ENCODE data around the gene UQCRHL. TPM values are rescaled to one million over a fixed set of nuclear protein-coding genes. Genes with fewer than 3 reads are reported as not detected.

UQCRHL gene
- total RNA-seq, 8 experiments from 2014 or later, result 2.7 to 7.2 (median 5.9) TPM

DNA sequence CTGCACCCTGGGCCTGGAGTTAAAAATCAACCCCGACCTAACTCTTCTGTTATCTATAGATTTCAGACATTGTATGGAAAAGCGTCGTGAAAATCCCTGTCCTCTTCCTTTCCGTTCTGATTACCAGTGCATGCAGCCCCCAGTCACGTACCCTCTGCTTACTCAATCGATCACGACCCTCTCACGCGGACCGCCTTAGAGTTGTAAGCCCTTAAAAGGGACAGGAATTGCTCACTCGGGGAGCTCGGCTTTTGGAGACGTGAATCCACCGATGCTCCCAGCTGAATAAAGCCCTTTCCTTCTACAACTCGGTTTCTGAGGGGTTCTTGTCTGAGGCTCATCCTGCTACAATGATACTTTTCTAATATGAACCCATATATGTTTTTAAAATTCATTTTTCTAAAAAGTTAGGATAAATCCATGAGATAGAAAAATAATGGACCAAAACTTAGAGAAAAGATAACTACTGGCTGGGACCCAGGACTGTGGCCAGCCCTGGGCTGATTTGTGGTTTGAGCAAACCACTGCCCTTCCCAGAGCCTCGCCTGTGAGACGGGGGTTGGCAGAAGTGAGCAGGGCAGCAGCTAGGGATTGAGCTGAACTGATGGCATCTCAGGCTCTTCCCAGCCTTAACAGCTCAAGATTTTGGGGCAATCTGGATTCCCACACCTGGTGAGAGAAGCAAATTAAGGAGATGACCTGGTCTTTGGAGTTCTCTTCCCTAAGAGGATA, 5.0 kb downstream of the UQCRHL start:
- no peak overlapping the region for H3K4me3 ChIP-seq
- WGBS, 10 experiments, result 40 to 93% (median 80%) methylated on average over 2 to 16 of the region's 17 CpGs; no CpG with 5 or more reads in 1 of the 10 experiments
- in situ Hi-C loops (cut with MboI; ENCODE audit: low pct_unique_long_range_greater_than_20kb in 2 of 9, low sequenced_read_pairs in 9 of 9, unreplicated experiment in 9 of 9), result loop anchor here in 4 of 9 experiments (25.0 kb wide), 3 partner anchors 135 to 185 kb away; partner anchors contain the start of gene ZBTB17 (in 2 of the 4)
- H3K27ac ChIP-seq, result no peak overlapping the region
- no peak for ATAC-seq (replicated peaks in 6 of 8)
- peaks cover 3 to 22% of the 10 kb centered on the region in 2 donors for H3K4me1 ChIP-seq (replicated peaks in 1 of 2)

DNA sequence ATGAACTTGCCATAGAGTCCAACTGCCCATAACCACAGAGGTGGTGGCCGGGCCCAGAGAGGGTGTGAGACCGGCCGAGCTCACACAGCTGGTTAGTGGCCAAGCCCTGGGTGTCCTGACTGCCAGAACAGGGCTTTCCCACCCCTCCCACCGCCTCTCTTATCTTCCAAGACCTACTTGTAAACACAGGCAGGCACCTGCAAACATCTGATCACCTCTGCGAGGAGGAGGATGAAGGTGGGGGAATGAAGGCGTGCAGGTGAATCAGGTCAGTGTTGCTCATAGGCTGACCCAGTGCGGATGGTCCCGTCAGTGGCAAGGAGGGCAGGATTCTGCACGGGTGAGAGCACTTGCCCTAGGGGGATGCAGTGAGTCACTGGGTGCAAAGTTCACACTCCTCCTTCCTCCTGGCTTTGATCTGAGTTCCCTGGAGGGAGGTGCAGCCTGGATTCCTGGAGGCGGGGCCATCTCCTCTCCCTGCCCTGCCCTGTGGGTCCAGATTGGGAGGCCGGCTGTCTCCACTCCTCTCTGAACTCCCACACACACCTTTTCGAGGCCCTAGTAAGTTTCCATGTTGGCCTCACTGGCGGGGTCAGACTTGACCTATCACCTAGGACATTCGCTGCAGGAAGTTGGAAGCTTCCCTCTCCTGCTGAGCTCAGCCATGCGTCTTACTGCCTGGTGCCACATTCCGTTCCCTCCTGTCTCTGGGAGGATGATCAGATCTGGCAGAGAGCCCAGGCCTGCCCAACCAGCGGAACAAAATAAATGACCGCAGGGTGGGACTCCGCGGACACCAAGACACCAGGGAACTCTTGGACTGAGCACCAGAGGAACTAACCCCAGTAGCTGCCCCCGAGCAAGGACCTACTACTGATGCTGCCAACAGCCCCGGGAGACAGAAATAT, 7.3 kb downstream of the UQCRHL start:
- 0 to 65% (median 40%) methylated on average over 1 to 17 of the region's 22 CpGs; no CpG with 5 or more reads in 2 of the 10 experiments for WGBS, 10 experiments
- Histone ChIP-seq H3K4me1 (replicated peaks in 1 of 2) (peaks cover 7 to 34% of the 10 kb centered on the region in 2 donors), H3K4me3 (no peak overlapping the region), H3K27ac (no peak overlapping the region)
- in situ Hi-C loops (cut with MboI; ENCODE audit: low pct_unique_long_range_greater_than_20kb in 2 of 9, low sequenced_read_pairs in 9 of 9, unreplicated experiment in 9 of 9), result loop anchor here in 4 of 9 experiments (25.0 kb wide), 3 partner anchors 137 to 187 kb away; partner anchors contain the start of gene ZBTB17 (in 2 of the 4)
- peak; percentile 32 to 87 (median 64) for ATAC-seq (replicated peaks in 6 of 8)

DNA sequence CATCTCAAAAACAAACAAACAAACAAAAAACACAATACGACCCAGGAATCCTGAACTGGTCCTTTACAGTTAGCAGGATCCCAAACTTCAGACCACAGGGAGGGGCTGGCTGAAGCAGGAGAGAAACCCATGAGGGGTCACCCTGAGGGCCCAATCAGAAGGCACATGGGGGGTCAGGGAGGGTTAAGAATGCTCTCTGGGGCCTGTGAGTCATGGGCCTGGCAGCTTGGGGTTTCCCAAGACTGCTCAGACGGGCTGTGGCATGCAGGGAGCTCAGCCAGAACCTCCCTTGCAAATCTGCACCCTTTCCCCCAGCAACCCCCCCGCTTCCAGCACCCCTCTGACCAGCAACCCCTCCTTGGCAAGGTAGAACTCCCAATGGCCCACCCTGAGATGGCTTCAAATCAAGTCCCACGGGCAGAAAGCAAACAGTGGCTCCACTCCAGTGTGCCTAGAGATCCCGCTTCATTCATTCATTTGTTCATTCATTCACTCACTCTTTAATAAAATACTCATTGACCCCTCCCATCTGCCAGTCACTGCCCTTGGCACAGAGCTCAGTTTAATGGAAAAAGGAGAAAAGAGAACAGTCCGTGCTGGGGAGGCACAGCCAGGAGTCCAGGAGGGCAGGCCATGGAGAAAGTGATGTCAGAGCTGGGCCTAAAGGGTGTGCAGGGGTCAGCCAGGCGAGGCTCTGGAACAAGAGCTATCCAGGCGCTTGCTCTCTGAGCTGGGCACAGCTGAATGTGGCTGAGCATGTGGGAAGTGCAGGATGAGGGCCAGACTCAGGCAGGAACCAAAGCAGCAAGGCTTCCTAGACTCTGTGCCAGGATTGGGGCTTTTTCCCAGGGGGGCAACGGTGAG, 8.2 kb downstream of the UQCRHL start:
- WGBS, 10 experiments, result 14 to 93% (median 83%) methylated on average over 3 to 6 of the region's 9 CpGs; no CpG with 5 or more reads in 5 of the 10 experiments
- Histone ChIP-seq H3K27ac (no peak overlapping the region), H3K4me1 (replicated peaks in 1 of 2) (peaks cover 7 to 34% of the 10 kb centered on the region in 2 donors), H3K4me3 (no peak overlapping the region)
- in situ Hi-C loops (cut with MboI; ENCODE audit: low pct_unique_long_range_greater_than_20kb in 2 of 9, low sequenced_read_pairs in 9 of 9, unreplicated experiment in 9 of 9), result no loop called here
- ATAC-seq (replicated peaks in 6 of 8), result peak in 3 of 8 experiments; percentile 63 to 68 (median 68)

DNA sequence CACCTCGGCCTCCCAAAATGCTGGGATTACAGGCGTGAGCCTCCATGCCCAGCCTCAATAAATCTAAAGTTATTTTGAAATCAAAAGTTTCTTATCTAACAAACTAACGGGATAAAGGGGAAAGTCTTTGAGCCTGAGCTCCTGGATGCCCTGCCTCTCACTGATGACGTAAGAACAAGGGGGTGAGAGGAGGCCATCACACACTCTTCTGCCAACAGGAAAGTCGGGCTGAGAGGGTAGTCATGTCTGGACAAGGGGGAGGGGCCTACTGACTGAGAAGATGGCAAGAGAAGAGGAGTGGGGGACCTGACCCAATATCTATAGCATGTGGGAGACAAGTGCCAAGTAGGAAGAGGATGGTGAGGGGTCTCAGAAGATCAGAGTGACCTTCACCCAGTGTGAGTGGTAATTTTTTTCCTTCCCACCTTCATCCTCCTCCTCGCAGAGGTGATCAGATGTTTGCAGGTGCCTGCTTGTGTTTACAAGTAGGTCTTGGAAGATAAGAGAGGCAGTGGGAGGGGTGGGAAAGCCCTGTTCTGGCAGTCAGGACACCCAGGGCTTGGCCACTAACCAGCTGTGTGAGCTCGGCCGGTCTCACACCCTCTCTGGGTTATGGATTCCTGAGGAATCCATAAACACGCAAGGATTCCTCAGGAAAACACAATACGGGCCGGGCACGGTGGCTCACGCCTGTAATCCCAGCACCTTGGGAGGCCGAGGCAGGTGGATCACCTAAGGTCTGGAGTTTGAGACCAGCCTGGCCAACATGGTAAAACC, 9.6 kb downstream of the UQCRHL start:
- in situ Hi-C loops (cut with MboI; ENCODE audit: low pct_unique_long_range_greater_than_20kb in 2 of 9, low sequenced_read_pairs in 9 of 9, unreplicated experiment in 9 of 9), result no loop called here
- WGBS, 10 experiments, result 65 to 100% (median 91%) methylated on average over 1 to 13 of the region's 14 CpGs; no CpG with 5 or more reads in 3 of the 10 experiments
- H3K27ac ChIP-seq, result no peak overlapping the region
- H3K4me1 ChIP-seq (replicated peaks in 1 of 2), result peaks cover 7 to 29% of the 10 kb centered on the region in 2 donors
- no peak overlapping the region for H3K4me3 ChIP-seq
- no peak for ATAC-seq (replicated peaks in 6 of 8)

DNA sequence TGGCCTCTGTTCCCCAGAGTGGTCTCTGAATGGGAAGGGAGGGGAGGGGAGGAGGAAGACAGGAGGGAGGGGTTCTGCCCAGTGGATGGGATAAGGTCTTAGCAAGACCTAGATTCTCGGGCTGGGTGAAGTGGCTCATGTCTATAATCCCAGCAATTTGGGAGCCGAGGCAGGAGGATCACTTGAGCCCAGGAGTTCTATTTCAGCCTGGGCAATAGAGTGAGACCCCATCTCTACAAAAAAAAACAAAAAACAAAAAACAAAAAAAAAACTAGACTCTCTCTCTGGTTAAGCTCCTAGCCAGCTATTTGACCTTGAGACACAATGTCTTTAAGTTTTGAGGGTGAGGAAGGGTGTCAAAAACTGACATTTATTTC, 11.4 kb downstream of the UQCRHL start:
- Histone ChIP-seq H3K4me1 (replicated peaks in 1 of 2) (peaks cover 7 to 28% of the 10 kb centered on the region in 2 donors), H3K4me3 (no peak overlapping the region), H3K27ac (peak overlapping the region in 1 of 2 donors; percentile 75)
- no peak for ATAC-seq (replicated peaks in 6 of 8)
- in situ Hi-C loops (cut with MboI; ENCODE audit: low pct_unique_long_range_greater_than_20kb in 2 of 9, low sequenced_read_pairs in 9 of 9, unreplicated experiment in 9 of 9), result no loop called here
- 80 to 100% (median 93%) methylated on average over 1 to 2 of the region's 2 CpGs; no CpG with 5 or more reads in 6 of the 10 experiments for WGBS, 10 experiments

DNA sequence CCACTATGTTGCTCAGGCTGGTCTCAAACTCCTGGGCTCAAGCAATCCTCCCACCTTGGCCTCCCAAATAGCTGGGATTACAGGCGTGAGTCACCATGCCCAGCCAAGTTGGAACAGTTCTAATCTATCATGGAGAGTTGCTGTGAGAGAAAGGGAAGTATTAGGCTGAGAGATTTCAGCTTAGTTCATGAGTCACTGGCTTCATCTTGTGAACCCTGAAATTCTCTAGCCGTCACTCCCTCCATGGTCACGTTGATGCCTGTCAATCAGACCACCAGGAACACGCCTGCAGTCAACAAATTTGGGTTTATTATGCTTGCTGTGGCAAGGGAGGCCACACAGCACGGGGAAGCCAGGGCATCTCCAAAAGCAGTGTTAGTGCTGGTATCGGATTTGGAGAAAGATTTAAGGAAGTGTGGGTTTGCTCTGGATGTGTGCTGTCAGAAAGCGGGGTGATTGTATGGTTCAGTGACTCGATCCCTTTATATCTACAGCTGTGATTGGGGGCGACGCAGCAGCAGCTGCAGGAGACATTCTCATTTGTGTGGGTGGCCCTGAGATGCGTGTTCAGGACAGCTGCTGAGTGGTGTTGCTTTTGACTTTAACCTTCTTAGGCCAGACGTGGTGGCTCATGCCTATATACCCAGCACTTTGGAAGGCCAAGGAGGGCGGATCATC, 18.7 kb downstream of the UQCRHL start:
- in situ Hi-C loops (cut with MboI; ENCODE audit: low pct_unique_long_range_greater_than_20kb in 2 of 9, low sequenced_read_pairs in 9 of 9, unreplicated experiment in 9 of 9), result no loop called here
- Histone ChIP-seq H3K4me1 (replicated peaks in 1 of 2) (no peaks in the 10 kb centered on the region), H3K4me3 (no peak overlapping the region), H3K27ac (no peak overlapping the region)
- ATAC-seq (replicated peaks in 6 of 8), result no peak
- 47 to 96% (median 78%) methylated on average over 2 to 13 of the region's 13 CpGs; no CpG with 5 or more reads in 2 of the 10 experiments for WGBS, 10 experiments

DNA sequence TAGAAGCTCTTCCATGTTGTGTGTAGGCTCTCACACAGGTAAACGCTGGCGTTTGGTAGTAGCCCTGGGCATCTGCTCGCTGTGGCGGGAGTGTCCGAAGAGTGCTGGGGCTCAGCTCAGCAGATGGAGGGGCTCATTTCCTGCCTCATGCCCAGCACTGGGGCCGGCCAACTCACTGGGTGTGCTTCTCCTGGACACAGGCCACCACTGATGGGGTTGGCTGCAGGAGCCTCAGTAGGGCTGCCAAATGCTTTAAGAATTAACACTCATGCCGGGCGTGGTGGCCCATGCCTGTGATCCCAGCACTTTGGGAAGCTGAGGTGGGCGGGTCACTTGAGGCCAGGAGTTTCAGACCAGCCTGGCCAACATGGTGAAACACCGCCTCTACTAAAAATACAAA, 20.9 kb downstream of the UQCRHL start:
- H3K4me1 ChIP-seq (replicated peaks in 1 of 2), result no peaks in the 10 kb centered on the region
- no peak overlapping the region for H3K27ac ChIP-seq
- H3K4me3 ChIP-seq, result no peak overlapping the region
- in situ Hi-C loops (cut with MboI; ENCODE audit: low pct_unique_long_range_greater_than_20kb in 2 of 9, low sequenced_read_pairs in 9 of 9, unreplicated experiment in 9 of 9), result no loop called here
- 20 to 92% (median 68%) methylated on average over 1 to 10 of the region's 10 CpGs; no CpG with 5 or more reads in 4 of the 10 experiments for WGBS, 10 experiments
- peak in 2 of 8 experiments; percentile 78 to 86 for ATAC-seq (replicated peaks in 6 of 8)

DNA sequence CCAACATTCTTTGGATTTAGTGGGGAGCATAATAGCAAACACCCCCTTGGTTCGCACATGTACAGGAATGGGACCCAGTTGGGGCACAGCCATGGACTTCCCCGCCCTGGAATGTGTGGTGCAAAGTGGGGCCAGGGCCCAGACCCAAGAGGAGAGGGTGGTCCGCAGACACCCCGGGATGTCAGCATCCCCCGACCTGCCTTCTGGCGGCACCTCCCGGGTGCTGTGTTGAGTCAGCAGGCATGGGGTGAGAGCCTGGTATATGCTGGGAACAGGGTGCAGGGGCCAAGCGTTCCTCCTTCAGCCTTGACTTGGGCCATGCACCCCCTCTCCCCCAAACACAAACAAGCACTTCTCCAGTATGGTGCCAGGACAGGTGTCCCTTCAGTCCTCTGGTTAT, 21.8 kb downstream of the UQCRHL start:
- ATAC-seq (replicated peaks in 6 of 8), result peak in 2 of 8 experiments; percentile 13 to 24

DNA sequence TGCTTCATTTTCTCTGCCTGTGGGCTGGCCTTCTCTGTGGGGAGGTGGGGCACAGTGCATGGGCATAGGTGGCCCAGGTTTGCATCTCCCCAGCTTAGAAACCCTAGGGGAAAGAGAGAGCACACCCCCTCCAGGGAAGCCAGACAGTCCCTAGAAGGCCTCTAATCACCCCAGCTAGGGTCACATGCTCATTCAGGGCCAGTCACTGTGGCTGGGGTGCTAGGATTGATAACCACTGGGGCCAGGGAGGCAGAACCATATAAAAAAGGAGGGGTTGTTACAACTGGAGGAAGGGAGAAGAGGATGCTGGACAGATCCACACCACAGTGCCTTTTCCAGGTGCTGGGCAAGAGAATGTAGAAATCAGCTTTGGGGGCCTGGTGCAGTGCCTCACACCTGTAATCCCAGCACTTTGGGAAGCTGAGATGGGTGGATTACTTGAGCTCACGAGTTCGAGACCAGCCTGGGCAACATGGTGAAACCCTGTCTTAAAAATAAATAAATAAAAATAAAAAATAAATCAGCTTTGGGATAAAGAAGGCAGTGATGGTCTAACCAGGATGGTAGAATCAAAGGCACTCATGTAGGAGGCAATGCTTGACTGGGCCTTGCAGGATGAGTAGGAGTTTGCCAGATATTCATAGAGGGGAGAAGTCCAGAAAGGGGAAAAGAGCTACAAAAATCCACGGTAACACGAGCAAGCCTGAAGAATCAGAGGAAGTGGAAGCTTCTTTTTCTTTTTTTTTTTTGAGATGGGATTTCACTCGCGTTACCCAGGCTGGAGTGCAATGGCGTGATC, 29.3 kb downstream of the UQCRHL start:
- Histone ChIP-seq H3K4me3 (no peak overlapping the region), H3K4me1 (replicated peaks in 1 of 2) (peaks cover 4 to 8% of the 10 kb centered on the region in 2 donors), H3K27ac (no peak overlapping the region)
- ATAC-seq (replicated peaks in 6 of 8), result no peak
- in situ Hi-C loops (cut with MboI; ENCODE audit: low pct_unique_long_range_greater_than_20kb in 2 of 9, low sequenced_read_pairs in 9 of 9, unreplicated experiment in 9 of 9), result no loop called here
- 75 to 98% (median 93%) methylated on average over 2 to 7 of the region's 7 CpGs; no CpG with 5 or more reads in 1 of the 10 experiments for WGBS, 10 experiments

More for the DNA sequence above, 21.8 kb downstream of the UQCRHL start:
- 80 to 81% methylated on average over 1 to 4 of the region's 8 CpGs; no CpG with 5 or more reads in 8 of the 10 experiments for WGBS, 10 experiments
- no peak overlapping the region for H3K27ac ChIP-seq
- no peak overlapping the region for H3K4me3 ChIP-seq
- no peaks in the 10 kb centered on the region for H3K4me1 ChIP-seq (replicated peaks in 1 of 2)
- in situ Hi-C loops (cut with MboI; ENCODE audit: low pct_unique_long_range_greater_than_20kb in 2 of 9, low sequenced_read_pairs in 9 of 9, unreplicated experiment in 9 of 9), result no loop called here

DNA sequence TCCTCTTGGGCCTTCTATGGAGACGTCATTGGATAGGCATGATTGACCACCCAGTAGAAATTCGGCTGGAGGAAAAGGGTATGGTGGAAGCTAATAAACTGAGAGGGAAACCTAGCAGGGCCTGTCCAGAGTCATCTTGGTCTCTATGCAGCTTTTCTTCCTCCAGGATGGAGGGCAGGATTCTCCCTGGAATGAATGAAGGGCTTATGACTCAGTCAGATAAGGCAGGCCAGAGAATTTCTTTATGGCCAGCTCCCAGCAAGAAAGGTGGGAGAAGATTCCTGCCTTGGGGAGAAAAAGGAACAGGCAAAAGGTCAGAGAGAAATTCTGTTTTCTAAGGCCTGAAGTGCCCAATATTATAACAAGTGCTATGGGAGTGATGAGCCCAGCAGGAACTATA, 31.7 kb downstream of the UQCRHL start:
- Histone ChIP-seq H3K4me3 (no peak overlapping the region), H3K27ac (no peak overlapping the region), H3K4me1 (replicated peaks in 1 of 2) (peaks cover 4 to 8% of the 10 kb centered on the region in 2 donors)
- ATAC-seq (replicated peaks in 6 of 8), result no peak
- in situ Hi-C loops (cut with MboI; ENCODE audit: low pct_unique_long_range_greater_than_20kb in 2 of 9, low sequenced_read_pairs in 9 of 9, unreplicated experiment in 9 of 9), result no loop called here
- 0 to 94% (median 74%) methylated on average over 1 to 2 of the region's 2 CpGs; no CpG with 5 or more reads in 4 of the 10 experiments for WGBS, 10 experiments
